ENCODE data around the gene MEF2A. TPM values are rescaled to one million over a fixed set of nuclear protein-coding genes. Genes with fewer than 3 reads are reported as not detected.

Gene MEF2A
- polyA plus RNA-seq, 4 donors = 11.2 to 22.6 (median 12.7) TPM

DNA sequence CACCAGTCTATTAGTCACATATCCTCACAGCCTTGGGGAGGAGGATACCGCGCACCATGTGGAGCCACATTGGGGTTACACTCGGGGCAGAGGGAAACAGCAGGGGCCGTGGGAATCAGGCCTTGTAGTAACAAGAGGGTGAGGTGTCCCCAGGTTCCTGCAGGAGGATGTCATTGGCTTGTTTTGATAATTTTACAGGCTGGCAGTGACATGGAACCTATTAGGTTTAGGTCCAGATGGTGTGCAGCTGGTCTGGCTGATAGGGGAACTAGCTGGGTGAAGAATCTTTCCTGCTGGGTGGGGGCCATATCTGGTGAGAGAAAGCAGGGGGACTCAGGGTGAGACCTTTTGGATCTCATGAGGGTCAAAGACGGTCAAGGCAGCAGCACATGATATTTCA, 9.8 kb upstream of the MEF2A start:
- Histone ChIP-seq H3K27ac (ENCODE audit: low read depth in 1 of 3, low read length in 2 of 3) (no peak overlapping the region), H3K27me3 (ENCODE audit: control insufficient read depth in 3 of 3, insufficient read depth in 3 of 3, low read length in 3 of 3) (no peaks in the 10 kb centered on the region), H3K36me3 (ENCODE audit: control insufficient read depth in 3 of 3, insufficient read depth in 2 of 3, low read depth in 1 of 3, low read length in 3 of 3) (no peaks in the 10 kb centered on the region), H3K4me3 (ENCODE audit: low read depth in 1 of 3, low read length in 3 of 3) (no peak overlapping the region), H3K9me3 (ENCODE audit: control insufficient read depth in 2 of 2, insufficient read depth in 1 of 2, low read depth in 1 of 2, low read length in 1 of 2) (no peaks in the 10 kb centered on the region), H3K4me1 (ENCODE audit: control insufficient read depth in 3 of 3, insufficient read depth in 2 of 3, low read depth in 1 of 3, low read length in 2 of 3) (no peaks in the 10 kb centered on the region)
- DNase-seq (no peak), FAIRE-seq (no peak)
- 78 to 91% (median 90%) methylated on average over 5 of the region's 5 CpGs for WGBS, 3 donors

- DNase-seq = no peak
- Histone ChIP-seq H3K36me3 (ENCODE audit: control insufficient read depth in 3 of 3, insufficient read depth in 2 of 3, low read depth in 1 of 3, low read length in 3 of 3) (no peaks in the 10 kb centered on the region), H3K4me3 (ENCODE audit: low read depth in 1 of 3, low read length in 3 of 3) (no peak overlapping the region), H3K4me1 (ENCODE audit: control insufficient read depth in 3 of 3, insufficient read depth in 2 of 3, low read depth in 1 of 3, low read length in 2 of 3) (no peaks in the 10 kb centered on the region), H3K27ac (ENCODE audit: low read depth in 1 of 3, low read length in 2 of 3) (no peak overlapping the region), H3K27me3 (ENCODE audit: control insufficient read depth in 3 of 3, insufficient read depth in 3 of 3, low read length in 3 of 3) (no peaks in the 10 kb centered on the region), H3K9me3 (ENCODE audit: control insufficient read depth in 2 of 2, insufficient read depth in 1 of 2, low read depth in 1 of 2, low read length in 1 of 2) (no peaks in the 10 kb centered on the region)
- no peak for FAIRE-seq
- WGBS, 3 donors = 92 to 94% (median 94%) methylated on average over 4 of the region's 4 CpGs
Observed at GRCh38 chr15:99556578-99556977, 9.2 kb upstream of the MEF2A start.

DNA sequence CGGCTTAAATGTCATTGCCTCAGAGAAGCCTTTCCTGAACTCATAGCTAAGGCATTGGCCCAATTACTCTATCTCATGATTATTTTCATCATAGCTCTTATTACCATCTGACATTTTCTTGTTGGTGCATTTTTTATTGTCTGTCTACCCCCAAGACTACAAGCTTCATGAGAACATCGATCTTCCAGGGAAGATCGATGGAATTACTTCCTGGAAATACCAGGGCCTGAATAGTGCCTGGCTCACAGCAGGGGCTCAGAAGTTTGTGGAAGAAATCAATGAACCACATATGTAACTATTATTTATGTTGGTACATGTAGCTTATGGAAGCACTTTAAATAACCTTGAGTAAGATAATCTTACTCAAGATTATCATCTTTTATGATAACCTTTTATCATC, 7.7 kb upstream of the MEF2A start:
- FAIRE-seq (no peak), DNase-seq (no peak)
- Histone ChIP-seq H3K27me3 (ENCODE audit: control insufficient read depth in 3 of 3, insufficient read depth in 3 of 3, low read length in 3 of 3) (no peaks in the 10 kb centered on the region), H3K9me3 (ENCODE audit: control insufficient read depth in 2 of 2, insufficient read depth in 1 of 2, low read depth in 1 of 2, low read length in 1 of 2) (no peaks in the 10 kb centered on the region), H3K36me3 (ENCODE audit: control insufficient read depth in 3 of 3, insufficient read depth in 2 of 3, low read depth in 1 of 3, low read length in 3 of 3) (no peaks in the 10 kb centered on the region), H3K4me1 (ENCODE audit: control insufficient read depth in 3 of 3, insufficient read depth in 2 of 3, low read depth in 1 of 3, low read length in 2 of 3) (no peaks in the 10 kb centered on the region), H3K4me3 (ENCODE audit: low read depth in 1 of 3, low read length in 3 of 3) (no peak overlapping the region), H3K27ac (ENCODE audit: low read depth in 1 of 3, low read length in 2 of 3) (no peak overlapping the region)
- WGBS, 3 donors = 91 to 93% (median 91%) methylated on average over 3 of the region's 3 CpGs

- 84 to 92% (median 86%) methylated on average over 3 of the region's 3 CpGs for WGBS, 3 donors
- FAIRE-seq (no peak), DNase-seq (no peak)
- H3K36me3 ChIP-seq (ENCODE audit: control insufficient read depth in 3 of 3, insufficient read depth in 2 of 3, low read depth in 1 of 3, low read length in 3 of 3) = no peaks in the 10 kb centered on the region
- H3K27me3 ChIP-seq (ENCODE audit: control insufficient read depth in 3 of 3, insufficient read depth in 3 of 3, low read length in 3 of 3) = peaks cover 0 to 2% (median 0%) of the 10 kb centered on the region in 3 donors
- H3K4me3 ChIP-seq (ENCODE audit: low read depth in 1 of 3, low read length in 3 of 3) = no peak overlapping the region
- no peaks in the 10 kb centered on the region for H3K4me1 ChIP-seq (ENCODE audit: control insufficient read depth in 3 of 3, insufficient read depth in 2 of 3, low read depth in 1 of 3, low read length in 2 of 3)
- H3K27ac ChIP-seq (ENCODE audit: low read depth in 1 of 3, low read length in 2 of 3) = no peak overlapping the region
- no peaks in the 10 kb centered on the region for H3K9me3 ChIP-seq (ENCODE audit: control insufficient read depth in 2 of 2, insufficient read depth in 1 of 2, low read depth in 1 of 2, low read length in 1 of 2)
Observed at GRCh38 chr15:99558571-99558970, 7.2 kb upstream of the MEF2A start.

- WGBS, 3 donors = 83 to 94% (median 87%) methylated on average over 10 of the region's 10 CpGs
- DNase-seq = no peak
- H3K4me3 ChIP-seq (ENCODE audit: low read depth in 1 of 3, low read length in 3 of 3) = no peak overlapping the region
- no peak for FAIRE-seq
- H3K36me3 ChIP-seq (ENCODE audit: control insufficient read depth in 3 of 3, insufficient read depth in 2 of 3, low read depth in 1 of 3, low read length in 3 of 3) = no peaks in the 10 kb centered on the region
- no peaks in the 10 kb centered on the region for H3K9me3 ChIP-seq (ENCODE audit: control insufficient read depth in 2 of 2, insufficient read depth in 1 of 2, low read depth in 1 of 2, low read length in 1 of 2)
- H3K27me3 ChIP-seq (ENCODE audit: control insufficient read depth in 3 of 3, insufficient read depth in 3 of 3, low read length in 3 of 3) = peaks cover 0 to 2% (median 0%) of the 10 kb centered on the region in 3 donors
- no peak overlapping the region for H3K27ac ChIP-seq (ENCODE audit: low read depth in 1 of 3, low read length in 2 of 3)
- H3K4me1 ChIP-seq (ENCODE audit: control insufficient read depth in 3 of 3, insufficient read depth in 2 of 3, low read depth in 1 of 3, low read length in 2 of 3) = peaks cover 0 to 6% (median 0%) of the 10 kb centered on the region in 3 donors
Observed at GRCh38 chr15:99561476-99562230, 4.1 kb upstream of the MEF2A start.

GRCh38 chr15:99562238-99562637, 3.5 kb upstream of the MEF2A start:
- peaks cover 0 to 6% (median 0%) of the 10 kb centered on the region in 3 donors for H3K4me1 ChIP-seq (ENCODE audit: control insufficient read depth in 3 of 3, insufficient read depth in 2 of 3, low read depth in 1 of 3, low read length in 2 of 3)
- WGBS, 3 donors = 66 to 84% (median 66%) methylated on average over 2 of the region's 2 CpGs
- H3K9me3 ChIP-seq (ENCODE audit: control insufficient read depth in 2 of 2, insufficient read depth in 1 of 2, low read depth in 1 of 2, low read length in 1 of 2) = no peaks in the 10 kb centered on the region
- no peak overlapping the region for H3K4me3 ChIP-seq (ENCODE audit: low read depth in 1 of 3, low read length in 3 of 3)
- peaks cover 0 to 2% (median 0%) of the 10 kb centered on the region in 3 donors for H3K27me3 ChIP-seq (ENCODE audit: control insufficient read depth in 3 of 3, insufficient read depth in 3 of 3, low read length in 3 of 3)
- DNase-seq (no peak), FAIRE-seq (no peak)
- H3K36me3 ChIP-seq (ENCODE audit: control insufficient read depth in 3 of 3, insufficient read depth in 2 of 3, low read depth in 1 of 3, low read length in 3 of 3) = no peaks in the 10 kb centered on the region
- no peak overlapping the region for H3K27ac ChIP-seq (ENCODE audit: low read depth in 1 of 3, low read length in 2 of 3)

GRCh38 chr15:99564221-99565048, 1.3 kb upstream of the MEF2A start:
- no peaks in the 10 kb centered on the region for H3K36me3 ChIP-seq (ENCODE audit: control insufficient read depth in 3 of 3, insufficient read depth in 2 of 3, low read depth in 1 of 3, low read length in 3 of 3)
- 33 to 43% (median 35%) methylated on average over 11 of the region's 11 CpGs for WGBS, 3 donors
- DNase-seq (peak in 1 of 2 donors; percentile 33), FAIRE-seq (no peak)
- peak overlapping the region; percentile 83 to 97 (median 88) for H3K27ac ChIP-seq (ENCODE audit: low read depth in 1 of 3, low read length in 2 of 3)
- peak overlapping the region in 2 of 3 donors; percentile 52 to 85 for H3K4me3 ChIP-seq (ENCODE audit: low read depth in 1 of 3, low read length in 3 of 3)
- peaks cover 0 to 2% (median 0%) of the 10 kb centered on the region in 3 donors for H3K27me3 ChIP-seq (ENCODE audit: control insufficient read depth in 3 of 3, insufficient read depth in 3 of 3, low read length in 3 of 3)
- H3K4me1 ChIP-seq (ENCODE audit: control insufficient read depth in 3 of 3, insufficient read depth in 2 of 3, low read depth in 1 of 3, low read length in 2 of 3) = peaks cover 0 to 6% (median 0%) of the 10 kb centered on the region in 3 donors
- no peaks in the 10 kb centered on the region for H3K9me3 ChIP-seq (ENCODE audit: control insufficient read depth in 2 of 2, insufficient read depth in 1 of 2, low read depth in 1 of 2, low read length in 1 of 2)

DNA sequence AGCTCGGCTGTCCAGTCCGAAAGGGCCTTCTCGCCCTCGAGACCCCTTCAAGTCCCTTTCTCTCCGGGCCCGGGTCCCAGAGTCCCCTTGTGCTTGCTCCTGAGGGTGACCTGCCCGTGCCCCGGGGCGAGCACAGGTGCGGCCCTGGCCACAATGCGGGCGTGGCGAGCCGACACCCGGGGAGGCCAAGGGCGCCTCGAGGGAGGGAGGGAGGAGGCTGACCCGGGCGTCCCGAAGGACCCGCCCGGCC, 810 bp upstream of the MEF2A start:
- H3K27ac ChIP-seq (ENCODE audit: low read depth in 1 of 3, low read length in 2 of 3) = peak overlapping the region; percentile 83 to 97 (median 88)
- FAIRE-seq = no peak
- WGBS, 3 donors = 2 to 6% (median 4%) methylated on average over 10 to 22 of the region's 22 CpGs
- peak in 1 of 2 donors; percentile 80 for DNase-seq
- peaks cover 0 to 2% (median 0%) of the 10 kb centered on the region in 3 donors for H3K27me3 ChIP-seq (ENCODE audit: control insufficient read depth in 3 of 3, insufficient read depth in 3 of 3, low read length in 3 of 3)
- no peaks in the 10 kb centered on the region for H3K36me3 ChIP-seq (ENCODE audit: control insufficient read depth in 3 of 3, insufficient read depth in 2 of 3, low read depth in 1 of 3, low read length in 3 of 3)
- peaks cover 0 to 6% (median 0%) of the 10 kb centered on the region in 3 donors for H3K4me1 ChIP-seq (ENCODE audit: control insufficient read depth in 3 of 3, insufficient read depth in 2 of 3, low read depth in 1 of 3, low read length in 2 of 3)
- H3K4me3 ChIP-seq (ENCODE audit: low read depth in 1 of 3, low read length in 3 of 3) = peak overlapping the region; percentile 52 to 85 (median 68)
- no peaks in the 10 kb centered on the region for H3K9me3 ChIP-seq (ENCODE audit: control insufficient read depth in 2 of 2, insufficient read depth in 1 of 2, low read depth in 1 of 2, low read length in 1 of 2)

Measured in small intestine (tissue), 7 donors.